ENCODE data around the gene ACYP1.

DNA sequence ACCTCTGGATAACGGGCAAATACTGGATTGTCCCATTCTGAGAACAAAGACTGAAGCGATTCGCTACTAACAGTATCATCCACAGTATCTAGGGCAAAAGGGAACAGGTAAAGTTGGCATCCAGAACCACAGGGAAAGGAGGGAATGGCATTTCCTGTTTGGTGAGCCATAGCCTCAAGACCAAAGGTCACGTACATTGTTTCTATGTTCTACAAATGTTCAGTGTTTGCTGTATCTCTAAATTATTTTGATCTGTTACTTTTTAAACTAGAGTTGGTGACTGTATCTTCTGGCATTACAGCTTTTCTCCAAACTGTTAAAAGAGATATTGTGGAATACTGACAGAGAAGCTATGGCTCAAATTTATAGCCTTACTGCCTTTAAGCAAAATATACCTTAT, 22.2 kb downstream of the ACYP1 start:
- TF ChIP-seq, protein P1, sequence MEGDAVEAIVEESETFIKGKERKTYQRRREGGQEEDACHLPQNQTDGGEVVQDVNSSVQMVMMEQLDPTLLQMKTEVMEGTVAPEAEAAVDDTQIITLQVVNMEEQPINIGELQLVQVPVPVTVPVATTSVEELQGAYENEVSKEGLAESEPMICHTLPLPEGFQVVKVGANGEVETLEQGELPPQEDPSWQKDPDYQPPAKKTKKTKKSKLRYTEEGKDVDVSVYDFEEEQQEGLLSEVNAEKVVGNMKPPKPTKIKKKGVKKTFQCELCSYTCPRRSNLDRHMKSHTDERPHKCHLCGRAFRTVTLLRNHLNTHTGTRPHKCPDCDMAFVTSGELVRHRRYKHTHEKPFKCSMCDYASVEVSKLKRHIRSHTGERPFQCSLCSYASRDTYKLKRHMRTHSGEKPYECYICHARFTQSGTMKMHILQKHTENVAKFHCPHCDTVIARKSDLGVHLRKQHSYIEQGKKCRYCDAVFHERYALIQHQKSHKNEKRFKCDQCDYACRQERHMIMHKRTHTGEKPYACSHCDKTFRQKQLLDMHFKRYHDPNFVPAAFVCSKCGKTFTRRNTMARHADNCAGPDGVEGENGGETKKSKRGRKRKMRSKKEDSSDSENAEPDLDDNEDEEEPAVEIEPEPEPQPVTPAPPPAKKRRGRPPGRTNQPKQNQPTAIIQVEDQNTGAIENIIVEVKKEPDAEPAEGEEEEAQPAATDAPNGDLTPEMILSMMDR (conservative IDR thresholded peaks at IDR 0.05; ENCODE audit: low read length): no peak
- TF ChIP-seq EZH2phosphoT487 (IDR thresholded peaks at IDR 0.05; ENCODE audit: borderline replicate concordance, low read depth, low read length): no peak
